SK-N-SH treated with all-trans-retinoic acid at 6 μM for 48 hours (cell line): ENCODE data around the gene OPRL1.

ENCODE experiments used
- ATAC-seq: fragments of 200-7000 bp; cut with Tn5 transposase; 3 replicates; pipeline ENCODE4 v1.9.1; 2020; ENCODE audit warnings: mild to moderate bottlenecking, moderate library complexity
- ARNTL ChIP-seq: fragments of 450-650 bp; formaldehyde crosslinking; IDR thresholded peaks from 2 replicates; pipeline ENCODE4 v1.5.0; 2020; ENCODE audit warnings: low read depth, mild to moderate bottlenecking, moderate library complexity, borderline replicate concordance
- BACH2 ChIP-seq: fragments of 250-450 bp; sonication (Bioruptor Pico); IDR thresholded peaks from 2 replicates; pipeline ENCODE4 v1.9.0; 2021; ENCODE audit warnings: mild to moderate bottlenecking, borderline replicate concordance
- CREB5 ChIP-seq: fragments of 250-450 bp; sonication (Bioruptor Pico); IDR thresholded peaks from 2 replicates; pipeline ENCODE4 v1.5.1; 2020; ENCODE audit warnings: low read depth, mild to moderate bottlenecking, moderate library complexity
- CSDC2 ChIP-seq: fragments of 250-450 bp; sonication (Bioruptor Pico); IDR thresholded peaks from 2 replicates; pipeline ENCODE4 v1.5.0; 2020; ENCODE audit warnings: mild to moderate bottlenecking, moderate library complexity
- CSRNP3 ChIP-seq: fragments of 250-450 bp; sonication (Bioruptor Pico); IDR thresholded peaks from 2 replicates; pipeline ENCODE4 v1.5.1; 2021; ENCODE audit warnings: mild to moderate bottlenecking, moderate library complexity
- GLIS3 ChIP-seq: fragments of 250-450 bp; sonication (Bioruptor Pico); IDR thresholded peaks from 2 replicates; pipeline ENCODE4 v1.5.0; 2020; ENCODE audit warnings: mild to moderate bottlenecking, moderate library complexity
- ISL1 ChIP-seq: fragments of 250-450 bp; sonication (Bioruptor Pico); IDR thresholded peaks from 2 replicates; pipeline ENCODE4 v2.1.2; 2022; ENCODE audit warnings: mild to moderate bottlenecking, moderate library complexity
- OSR1 ChIP-seq: fragments of 250-450 bp; sonication (Bioruptor Pico); IDR thresholded peaks from 2 replicates; pipeline ENCODE4 v1.8.0; 2022; ENCODE audit warnings: moderate library complexity, mild to moderate bottlenecking, inconsistent platforms
- PATZ1 ChIP-seq: fragments of 250-450 bp; sonication (Bioruptor Pico); IDR thresholded peaks from 2 replicates; pipeline ENCODE4 v1.8.0; 2020; ENCODE audit warnings: mild to moderate bottlenecking, moderate library complexity, borderline replicate concordance
- POU6F1 ChIP-seq: fragments of 250-450 bp; sonication (Bioruptor Pico); IDR thresholded peaks from 2 replicates; pipeline ENCODE4 v1.8.0; 2021; ENCODE audit warnings: low read depth, mild to moderate bottlenecking, moderate library complexity, borderline replicate concordance
- RARB ChIP-seq: fragments of 250-450 bp; sonication (Bioruptor Pico); IDR thresholded peaks from 2 replicates; pipeline ENCODE4 v1.8.0; 2021; ENCODE audit warnings: mild to moderate bottlenecking, moderate library complexity
- SNAI2 ChIP-seq: fragments of 250-450 bp; sonication (Bioruptor Pico); IDR thresholded peaks from 2 replicates; pipeline ENCODE4 v1.5.0; 2020; ENCODE audit warnings: mild to moderate bottlenecking, moderate library complexity
- TOX ChIP-seq: fragments of 250-450 bp; sonication (Bioruptor Pico); IDR thresholded peaks from 2 replicates; pipeline ENCODE4 v1.8.0; 2021; ENCODE audit warnings: mild to moderate bottlenecking, moderate library complexity, borderline replicate concordance
- ZC3H10 ChIP-seq: fragments of 250-450 bp; sonication (Bioruptor Pico); IDR thresholded peaks from 2 replicates; pipeline ENCODE4 v1.5.1; 2021; ENCODE audit warnings: mild to moderate bottlenecking, moderate library complexity
- ZFP3 ChIP-seq: fragments of 250-450 bp; sonication (Bioruptor Pico); IDR thresholded peaks from 2 replicates; pipeline ENCODE4 v1.5.0; 2020; ENCODE audit warnings: mild to moderate bottlenecking, moderate library complexity
- ZNF565 ChIP-seq: fragments of 450-650 bp; formaldehyde crosslinking; conservative IDR thresholded peaks from 2 replicates; pipeline ENCODE4 v1.5.0; 2020; ENCODE audit warnings: low read depth, mild to moderate bottlenecking, moderate library complexity
- ZNF8 ChIP-seq: fragments of 450-650 bp; formaldehyde crosslinking; IDR thresholded peaks from 2 replicates; pipeline ENCODE4 v1.5.0; 2020; ENCODE audit warnings: mild to moderate bottlenecking, moderate library complexity

The OPRL1 gene

GRCh38 chr20:64065974-64066343 lies 13.9 kb upstream of the OPRL1 start:
- TF ChIP-seq POU6F1 (CRISPR knock-in tag) (no peak), PATZ1 (CRISPR knock-in tag) (no peak), CSRNP3 (CRISPR knock-in tag) (no peak)
- TF ChIP-seq, all 23 proteins: peak for 0
- ATAC-seq, result no peak

- no peak for ATAC-seq
- TF ChIP-seq PATZ1 (CRISPR knock-in tag), result no peak
- TF ChIP-seq CSRNP3 (CRISPR knock-in tag), result no peak
- no peak for TF ChIP-seq ZNF8
- no peak for TF ChIP-seq TOX (CRISPR knock-in tag)
- no peak for TF ChIP-seq ARNTL (CRISPR knock-in tag)
- no peak for TF ChIP-seq CREB5
- no peak for TF ChIP-seq CSDC2
- TF ChIP-seq ZC3H10 (CRISPR knock-in tag), result no peak
Measured at GRCh38 chr20:64067005-64067632, 12.8 kb upstream of the OPRL1 start.

GRCh38 chr20:64067733-64068307 lies 12.1 kb upstream of the OPRL1 start:
- TF ChIP-seq RARB (CRISPR knock-in tag) (no peak), GLIS3 (CRISPR knock-in tag) (no peak), SNAI2 (CRISPR knock-in tag) (no peak), BACH2 (no peak), POU6F1 (CRISPR knock-in tag) (no peak), OSR1 (CRISPR knock-in tag) (no peak), ZNF565 (CRISPR knock-in tag) (no peak), ISL1 (CRISPR knock-in tag) (no peak), CSRNP3 (CRISPR knock-in tag) (no peak), ARNTL (CRISPR knock-in tag) (no peak), ZNF8 (no peak), CSDC2 (no peak), ZFP3 (CRISPR knock-in tag) (no peak)
- TF ChIP-seq, all 23 proteins: peak for 0
- no peak for ATAC-seq
